Astrocyte of the spinal cord (primary cell): ENCODE data around the gene KRTAP10-12.

ENCODE experiments used
- DNase-seq: peaks from one replicate; pipeline ENCODE4 v3.0.0; 2011; ENCODE audit warnings: low read depth, low spot score
- H3K4me3 ChIP-seq: 2 replicates; pipeline ENCODE4 v1.5.1; 2011; ENCODE audit warnings: low read depth, mild to moderate bottlenecking, low read length, moderate library complexity
- in situ Hi-C: cut with HindIII; loops from 2 replicates; pipeline ENCODE4 v1.10.0; 2017; ENCODE audit warnings: low sequenced_read_pairs
- TF ChIP-seq, protein P1 (sequence below): IDR thresholded peaks from 2 replicates; pipeline ENCODE4 v1.5.1; 2012; ENCODE audit warnings: low read depth, mild to moderate bottlenecking, low read length, inconsistent platforms

The KRTAP10-12 gene

DNA sequence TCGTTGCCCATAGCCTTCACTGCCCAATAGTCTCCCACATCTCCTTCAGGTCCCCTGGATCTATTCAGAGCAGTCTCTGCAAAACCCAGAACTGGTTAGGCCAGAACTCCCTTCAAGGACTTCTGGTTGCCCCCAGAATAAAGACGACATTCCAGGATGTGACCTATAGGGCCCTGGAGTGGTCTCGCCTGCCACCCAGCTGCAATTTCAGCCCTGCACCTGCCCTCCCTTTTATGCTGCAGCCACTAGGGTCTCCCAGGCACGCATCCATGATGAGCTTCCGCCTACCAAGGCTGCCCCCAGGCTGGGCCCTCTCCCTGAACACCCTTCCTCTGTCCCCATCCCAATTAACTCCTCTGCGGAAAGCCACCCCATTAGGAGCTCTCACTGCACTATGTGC lies 21.6 kb downstream of the KRTAP10-12 start:
- H3K4me3 ChIP-seq, result no peak overlapping the region
- in situ Hi-C loops, result no loop called here
- TF ChIP-seq, protein P1, sequence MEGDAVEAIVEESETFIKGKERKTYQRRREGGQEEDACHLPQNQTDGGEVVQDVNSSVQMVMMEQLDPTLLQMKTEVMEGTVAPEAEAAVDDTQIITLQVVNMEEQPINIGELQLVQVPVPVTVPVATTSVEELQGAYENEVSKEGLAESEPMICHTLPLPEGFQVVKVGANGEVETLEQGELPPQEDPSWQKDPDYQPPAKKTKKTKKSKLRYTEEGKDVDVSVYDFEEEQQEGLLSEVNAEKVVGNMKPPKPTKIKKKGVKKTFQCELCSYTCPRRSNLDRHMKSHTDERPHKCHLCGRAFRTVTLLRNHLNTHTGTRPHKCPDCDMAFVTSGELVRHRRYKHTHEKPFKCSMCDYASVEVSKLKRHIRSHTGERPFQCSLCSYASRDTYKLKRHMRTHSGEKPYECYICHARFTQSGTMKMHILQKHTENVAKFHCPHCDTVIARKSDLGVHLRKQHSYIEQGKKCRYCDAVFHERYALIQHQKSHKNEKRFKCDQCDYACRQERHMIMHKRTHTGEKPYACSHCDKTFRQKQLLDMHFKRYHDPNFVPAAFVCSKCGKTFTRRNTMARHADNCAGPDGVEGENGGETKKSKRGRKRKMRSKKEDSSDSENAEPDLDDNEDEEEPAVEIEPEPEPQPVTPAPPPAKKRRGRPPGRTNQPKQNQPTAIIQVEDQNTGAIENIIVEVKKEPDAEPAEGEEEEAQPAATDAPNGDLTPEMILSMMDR, result no peak
- no peak for DNase-seq

DNA sequence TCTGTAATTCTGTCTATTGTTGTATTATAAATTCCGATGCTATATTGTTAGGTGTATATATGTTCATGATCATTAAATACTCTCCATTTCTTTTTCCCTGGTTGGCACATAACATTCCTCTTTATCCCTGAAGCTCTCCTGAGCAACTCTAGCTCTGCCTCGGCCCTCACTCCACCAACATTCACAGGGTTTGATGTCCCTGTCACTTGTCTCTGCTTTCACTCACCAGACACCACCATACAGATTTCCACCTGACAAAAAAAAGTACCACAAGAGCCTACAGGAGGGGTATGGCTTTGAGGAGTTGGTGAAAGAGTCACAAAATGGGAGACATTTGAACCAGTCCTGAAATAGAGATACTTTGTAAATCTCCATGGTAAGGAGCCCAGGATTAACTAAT lies 23.2 kb downstream of the KRTAP10-12 start:
- in situ Hi-C loops, result no loop called here
- TF ChIP-seq, protein P1, result no peak
- no peak for DNase-seq
- H3K4me3 ChIP-seq, result no peak overlapping the region

DNA sequence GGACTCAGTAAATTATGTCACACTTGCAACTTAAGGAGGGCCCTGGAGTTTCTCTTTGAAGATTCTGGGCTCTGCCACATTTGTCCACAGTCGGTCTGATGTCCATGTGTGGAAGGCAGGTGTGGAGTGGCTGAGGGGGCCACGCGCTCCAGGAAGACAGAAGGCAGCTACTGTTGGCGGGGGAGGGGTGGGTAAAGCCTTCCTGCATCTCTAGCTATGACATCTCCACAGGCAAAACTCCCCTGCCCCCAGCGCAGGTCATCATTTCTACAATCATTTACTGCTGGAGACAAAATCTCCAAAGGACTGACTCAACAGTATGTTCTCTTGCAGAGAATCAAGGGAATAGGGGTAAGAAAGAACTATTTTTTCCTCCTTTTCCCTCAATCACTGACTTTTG lies 25.8 kb downstream of the KRTAP10-12 start:
- H3K4me3 ChIP-seq, result no peak overlapping the region
- no peak for DNase-seq
- TF ChIP-seq, protein P1, result no peak
- in situ Hi-C loops, result no loop called here

DNA sequence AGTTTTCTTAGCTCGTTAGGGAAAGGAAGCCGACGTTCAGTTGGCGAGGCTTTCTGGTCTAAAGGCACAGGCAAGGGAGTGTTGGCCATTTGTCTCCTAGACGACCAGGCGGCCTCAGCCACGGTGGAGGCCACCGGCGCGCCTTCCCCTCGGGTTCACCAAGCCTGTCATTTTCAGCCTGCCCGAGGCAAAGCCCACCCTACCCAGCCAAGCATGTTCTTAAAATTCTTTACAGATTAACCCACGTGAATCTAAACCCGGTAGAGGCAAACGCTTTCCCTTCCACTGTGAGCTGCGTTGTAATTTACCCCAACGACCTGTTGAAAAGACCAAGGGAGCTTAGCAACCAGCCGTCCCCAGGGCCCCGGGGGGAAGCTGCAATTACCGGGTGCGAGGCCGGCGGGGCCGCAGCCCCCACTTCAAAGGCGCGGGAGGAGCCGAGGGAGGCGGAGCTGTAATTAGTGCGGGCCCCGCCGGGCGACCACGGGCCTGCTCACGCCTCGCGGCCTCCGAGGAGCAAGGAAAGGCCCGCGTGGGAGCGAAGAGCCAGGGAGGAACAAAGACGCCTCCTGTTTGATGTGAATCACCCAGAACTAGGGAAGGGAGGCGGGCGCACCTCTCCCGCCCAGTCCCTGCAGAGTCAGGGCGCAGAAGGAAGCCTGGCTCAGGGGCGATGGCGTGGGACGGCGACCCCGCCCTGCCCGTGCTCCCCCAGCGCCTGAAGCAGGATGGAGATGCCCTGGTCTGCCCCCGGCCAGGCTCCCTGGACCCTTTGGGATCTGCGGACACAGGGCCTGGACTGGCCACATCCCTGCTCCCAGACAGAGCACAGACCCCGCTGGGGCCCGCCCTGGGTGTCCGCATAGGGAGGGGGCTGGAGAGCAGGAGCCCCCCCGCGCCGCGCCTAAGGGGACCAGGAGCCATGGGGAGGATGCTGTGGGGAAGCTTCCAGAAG lies 26.5 kb downstream of the KRTAP10-12 start:
- H3K4me3 ChIP-seq, result no peak overlapping the region
- TF ChIP-seq, protein P1, result no peak
- DNase-seq, result no peak
- in situ Hi-C loops, result no loop called here

DNA sequence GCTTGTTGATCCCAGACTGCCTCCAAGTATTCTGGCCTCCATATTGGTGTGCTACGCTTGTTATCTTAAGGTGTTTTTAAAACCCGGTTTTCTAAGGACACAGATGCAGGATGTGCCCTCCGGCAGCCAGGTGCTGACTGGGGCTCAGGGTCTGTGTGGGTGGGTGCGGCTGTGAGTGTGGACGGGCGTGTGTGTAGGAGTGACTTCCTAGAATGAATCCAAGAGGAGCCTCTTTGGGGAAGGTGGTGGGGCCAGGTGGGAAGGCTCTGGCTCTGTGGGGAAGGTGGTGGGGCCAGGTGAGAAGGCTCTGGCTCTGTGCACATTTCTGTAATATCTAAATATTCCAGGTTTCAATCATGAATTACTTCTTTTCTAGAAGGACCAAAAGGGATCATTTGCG lies 27.2 kb downstream of the KRTAP10-12 start:
- TF ChIP-seq, protein P1, result no peak
- DNase-seq, result no peak
- in situ Hi-C loops, result no loop called here
- H3K4me3 ChIP-seq, result no peak overlapping the region

DNA sequence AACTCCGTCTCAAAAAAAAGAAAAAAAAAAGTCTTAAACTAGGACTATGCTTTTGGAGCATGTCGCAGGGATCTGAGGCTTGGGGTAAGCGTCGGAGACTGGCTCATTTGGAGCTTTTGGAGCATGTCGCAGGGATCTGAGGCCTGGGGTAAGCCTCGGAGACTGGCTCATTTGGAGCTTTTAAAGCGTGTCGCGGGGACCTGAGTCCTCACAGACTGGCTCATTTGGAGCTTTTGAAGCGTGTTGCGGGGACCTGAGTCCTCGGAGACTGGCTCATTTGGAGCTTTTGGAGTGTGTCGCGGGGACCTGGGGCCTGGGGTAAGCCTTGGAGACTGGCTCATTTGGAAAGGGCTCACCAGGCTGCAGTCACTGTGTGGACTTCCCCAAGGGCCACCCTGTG lies 28.0 kb downstream of the KRTAP10-12 start:
- no peak for DNase-seq
- no peak overlapping the region for H3K4me3 ChIP-seq
- TF ChIP-seq, protein P1, result no peak
- in situ Hi-C loops, result no loop called here
